Measurements from ENCODE around the gene SUDS3.

SUDS3 gene

DNA sequence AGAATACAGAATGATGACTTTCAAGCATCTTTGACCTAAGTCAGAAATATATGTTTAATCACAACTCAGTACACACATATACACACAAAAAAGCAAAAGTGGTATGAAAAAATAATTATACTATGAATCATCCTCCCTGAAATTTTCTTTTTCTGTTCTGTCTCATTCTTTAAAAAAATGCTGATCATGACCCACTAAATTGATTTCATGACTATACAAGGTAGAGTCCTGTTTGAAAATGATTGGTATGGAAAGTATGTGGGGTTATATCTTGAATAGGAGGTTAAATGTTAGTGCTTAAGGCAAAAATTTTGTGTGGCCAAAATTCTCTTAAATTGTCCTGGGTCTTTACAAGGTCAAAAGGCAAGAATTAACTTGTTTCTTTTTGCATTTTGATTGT is 80.4 kb downstream of the SUDS3 start:
- DNase-seq (ENCODE audit: low read depth, low spot score) = no peak
- ChIA-PET CTCF (no interaction called here), POLR2A (no interaction called here)
- TF ChIP-seq, protein P1, sequence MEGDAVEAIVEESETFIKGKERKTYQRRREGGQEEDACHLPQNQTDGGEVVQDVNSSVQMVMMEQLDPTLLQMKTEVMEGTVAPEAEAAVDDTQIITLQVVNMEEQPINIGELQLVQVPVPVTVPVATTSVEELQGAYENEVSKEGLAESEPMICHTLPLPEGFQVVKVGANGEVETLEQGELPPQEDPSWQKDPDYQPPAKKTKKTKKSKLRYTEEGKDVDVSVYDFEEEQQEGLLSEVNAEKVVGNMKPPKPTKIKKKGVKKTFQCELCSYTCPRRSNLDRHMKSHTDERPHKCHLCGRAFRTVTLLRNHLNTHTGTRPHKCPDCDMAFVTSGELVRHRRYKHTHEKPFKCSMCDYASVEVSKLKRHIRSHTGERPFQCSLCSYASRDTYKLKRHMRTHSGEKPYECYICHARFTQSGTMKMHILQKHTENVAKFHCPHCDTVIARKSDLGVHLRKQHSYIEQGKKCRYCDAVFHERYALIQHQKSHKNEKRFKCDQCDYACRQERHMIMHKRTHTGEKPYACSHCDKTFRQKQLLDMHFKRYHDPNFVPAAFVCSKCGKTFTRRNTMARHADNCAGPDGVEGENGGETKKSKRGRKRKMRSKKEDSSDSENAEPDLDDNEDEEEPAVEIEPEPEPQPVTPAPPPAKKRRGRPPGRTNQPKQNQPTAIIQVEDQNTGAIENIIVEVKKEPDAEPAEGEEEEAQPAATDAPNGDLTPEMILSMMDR (IDR thresholded peaks at IDR 0.05; ENCODE audit: insufficient read depth, low read length, missing control alignments) = no peak
- no peak overlapping the region for H3K4me3 ChIP-seq (ENCODE audit: low read depth, low read length)

- CTCF ChIA-PET = no interaction called here
- H3K4me3 ChIP-seq (ENCODE audit: low read depth, low read length) = no peak overlapping the region
- DNase-seq (ENCODE audit: low read depth, low spot score) = no peak
- POLR2A ChIA-PET = no interaction called here
- TF ChIP-seq, protein P1 (IDR thresholded peaks at IDR 0.05; ENCODE audit: insufficient read depth, low read length, missing control alignments) = no peak
Observed at GRCh38 chr12:118459110-118459509, 82.8 kb downstream of the SUDS3 start.

- TF ChIP-seq, protein P1 (IDR thresholded peaks at IDR 0.05; ENCODE audit: insufficient read depth, low read length, missing control alignments) = no peak
- no peak overlapping the region for H3K4me3 ChIP-seq (ENCODE audit: low read depth, low read length)
- ChIA-PET CTCF (no interaction called here), POLR2A (no interaction called here)
- no peak for DNase-seq (ENCODE audit: low read depth, low spot score)
Observed at GRCh38 chr12:118463677-118464076, 87.3 kb downstream of the SUDS3 start.

DNA sequence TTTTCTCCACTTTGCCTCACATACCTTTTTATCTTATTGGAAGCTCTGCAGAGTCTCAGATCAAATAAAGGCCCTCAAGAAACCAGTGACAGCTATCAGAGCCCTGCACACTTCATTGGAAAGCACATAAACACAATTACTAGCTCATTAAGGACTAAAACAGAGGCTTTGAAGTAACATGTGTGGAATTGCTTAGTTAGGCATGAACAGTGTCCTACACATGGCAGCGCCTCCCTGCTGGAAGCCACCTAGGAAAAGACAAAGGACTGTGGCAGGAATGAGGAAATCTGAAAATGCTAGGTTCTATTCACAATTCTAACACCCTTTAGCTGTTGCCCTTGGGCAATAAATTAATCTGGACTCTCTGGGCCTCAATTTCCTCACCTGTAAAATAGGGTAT is 89.4 kb downstream of the SUDS3 start:
- TF ChIP-seq, protein P1 (IDR thresholded peaks at IDR 0.05; ENCODE audit: insufficient read depth, low read length, missing control alignments) = no peak
- DNase-seq (ENCODE audit: low read depth, low spot score) = no peak
- POLR2A ChIA-PET = no interaction called here
- H3K4me3 ChIP-seq (ENCODE audit: low read depth, low read length) = no peak overlapping the region
- CTCF ChIA-PET = no interaction called here

All from AG04449 (cell line).